ENCODE measurements around the gene ABR.
"Not testable (repeated sequence)": the region's sequence is repeated elsewhere in the genome, so short reads cannot be mapped to it uniquely, and the experiment has no call there.

The ABR gene

GRCh38 chr17:1122533-1123392 is 57.0 kb downstream of the ABR start:
- peak overlapping the region; percentile 53 for H3K4me2 ChIP-seq (ENCODE audit: low read depth, low read length, poor library complexity, severe bottlenecking)
- H3K9ac ChIP-seq (ENCODE audit: low read depth, low read length, poor library complexity, severe bottlenecking): peak overlapping the region; percentile 30
- peaks cover 21% of the 10 kb centered on the region for H3K4me1 ChIP-seq (ENCODE audit: insufficient read depth, low read length, poor library complexity, severe bottlenecking)
- H3K36me3 ChIP-seq (ENCODE audit: insufficient read depth, low read length): no peaks in the 10 kb centered on the region
- no peaks in the 10 kb centered on the region for H3K27me3 ChIP-seq (ENCODE audit: insufficient read depth, low read length, poor library complexity, severe bottlenecking)
- no peaks in the 10 kb centered on the region for H3K79me2 ChIP-seq (ENCODE audit: insufficient read depth, low read length)
- peak overlapping the region; percentile 40 for H3K4me3 ChIP-seq (ENCODE audit: low read length, poor library complexity, severe bottlenecking)
- TF ChIP-seq EZH2phosphoT487 (IDR thresholded peaks at IDR 0.05; ENCODE audit: borderline replicate concordance) (no peak), CTCF (conservative IDR thresholded peaks at IDR 0.05; ENCODE audit: low read length) (peak; percentile 91)
- no peaks in the 10 kb centered on the region for H3K9me2 ChIP-seq (replicated peaks; ENCODE audit: low read depth, low read length)
- H4K20me1 ChIP-seq (ENCODE audit: insufficient read depth, low read length, poor library complexity, severe bottlenecking): no peaks in the 10 kb centered on the region
- no peaks in the 10 kb centered on the region; the same call in 1 of the 2 replicates for H3K9me3 ChIP-seq (ENCODE audit: insufficient read depth, low read depth, low read length)
- H2AFZ ChIP-seq (ENCODE audit: low read length): peak overlapping the region; percentile 34; the same call in 1 of the 2 replicates
- no peaks in the 10 kb centered on the region for H3F3A ChIP-seq (ENCODE audit: low read depth)

DNA sequence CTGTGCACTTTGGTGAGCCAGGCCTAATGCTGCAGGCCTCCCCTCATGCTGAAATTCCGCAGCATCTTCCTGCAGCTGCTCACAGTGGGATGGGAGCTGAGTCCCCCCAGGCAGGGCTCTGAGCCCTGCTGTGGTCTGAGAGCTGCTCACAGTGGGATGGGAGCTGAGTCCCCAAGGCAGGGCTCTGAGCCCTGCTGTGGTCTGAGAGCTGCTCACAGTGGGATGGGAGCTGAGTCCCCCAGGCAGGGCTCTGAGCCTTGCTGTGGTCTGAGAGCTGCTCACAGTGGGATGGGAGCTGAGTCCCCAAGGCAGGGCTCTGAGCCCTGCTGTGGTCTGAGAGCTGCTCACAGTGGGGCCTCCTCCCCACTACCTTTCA is 58.4 kb downstream of the ABR start:
- not testable (repeated sequence) for H3K9ac ChIP-seq (ENCODE audit: low read depth, low read length, poor library complexity, severe bottlenecking); H3K27me3 ChIP-seq (ENCODE audit: insufficient read depth, low read length, poor library complexity, severe bottlenecking); H4K20me1 ChIP-seq (ENCODE audit: insufficient read depth, low read length, poor library complexity, severe bottlenecking); H3K4me3 ChIP-seq (ENCODE audit: low read length, poor library complexity, severe bottlenecking); H3K9me3 ChIP-seq (ENCODE audit: insufficient read depth, low read depth, low read length); H3K36me3 ChIP-seq (ENCODE audit: insufficient read depth, low read length); H3K79me2 ChIP-seq (ENCODE audit: insufficient read depth, low read length); H3F3A ChIP-seq (ENCODE audit: low read depth); H3K4me2 ChIP-seq (ENCODE audit: low read depth, low read length, poor library complexity, severe bottlenecking); H2AFZ ChIP-seq (ENCODE audit: low read length); H3K9me2 ChIP-seq (replicated peaks; ENCODE audit: low read depth, low read length)
- H3K4me1 ChIP-seq (ENCODE audit: insufficient read depth, low read length, poor library complexity, severe bottlenecking): peaks cover 21% of the 10 kb centered on the region

DNA sequence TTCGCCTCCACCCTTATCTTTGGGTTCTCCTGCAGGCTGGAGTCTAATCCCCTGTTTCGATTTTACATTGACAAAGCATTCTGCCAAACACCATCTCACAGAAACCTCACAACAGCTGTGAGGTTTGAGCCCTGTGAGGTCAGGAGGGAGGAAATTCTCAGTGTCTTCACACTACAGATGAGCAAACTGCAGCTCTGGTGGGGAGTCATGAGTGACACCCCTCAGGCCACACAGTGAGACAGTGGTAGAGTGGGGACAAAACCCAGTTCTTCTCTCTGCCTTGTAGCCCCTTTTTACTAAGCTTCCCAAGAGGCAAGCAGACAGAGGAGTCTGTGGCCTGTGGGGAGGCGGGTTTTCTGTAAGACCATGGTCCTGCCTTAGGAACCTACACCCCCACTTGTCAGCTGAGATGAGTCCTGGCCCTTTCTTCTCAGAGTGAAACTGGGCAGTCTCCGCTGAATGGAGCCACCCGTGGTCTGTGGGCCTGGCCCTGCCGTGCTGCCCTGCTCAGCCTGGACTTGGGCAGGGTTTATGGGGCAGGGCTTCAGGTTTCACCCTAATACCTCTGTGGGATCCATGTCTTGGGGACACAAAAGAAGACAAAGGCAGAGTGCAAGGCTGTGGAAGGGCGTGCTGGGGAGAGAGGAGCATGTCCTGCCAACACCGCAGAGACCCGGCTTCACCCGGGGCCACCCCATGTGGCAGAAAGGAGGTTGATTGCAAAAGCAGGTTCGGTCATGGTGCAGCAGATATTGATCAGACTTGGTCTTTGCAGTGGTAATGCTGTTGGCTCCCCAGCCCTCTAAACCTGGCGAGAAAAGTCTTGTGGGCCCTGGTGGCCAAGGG is 59.0 kb downstream of the ABR start:
- TF ChIP-seq CTCF (conservative IDR thresholded peaks at IDR 0.05; ENCODE audit: low read length) (no peak), EZH2phosphoT487 (IDR thresholded peaks at IDR 0.05; ENCODE audit: borderline replicate concordance) (no peak)
- H2AFZ ChIP-seq (ENCODE audit: low read length): no peak overlapping the region
- H3K4me2 ChIP-seq (ENCODE audit: low read depth, low read length, poor library complexity, severe bottlenecking): no peak overlapping the region

More for the DNA sequence above, 59.0 kb downstream of the ABR start:
- Histone ChIP-seq H3F3A (ENCODE audit: low read depth) (no peaks in the 10 kb centered on the region), H3K9me2 (replicated peaks; ENCODE audit: low read depth, low read length) (no peaks in the 10 kb centered on the region), H3K79me2 (ENCODE audit: insufficient read depth, low read length) (no peaks in the 10 kb centered on the region), H3K36me3 (ENCODE audit: insufficient read depth, low read length) (no peaks in the 10 kb centered on the region), H3K27me3 (ENCODE audit: insufficient read depth, low read length, poor library complexity, severe bottlenecking) (no peaks in the 10 kb centered on the region), H3K4me3 (ENCODE audit: low read length, poor library complexity, severe bottlenecking) (no peak overlapping the region), H3K9ac (ENCODE audit: low read depth, low read length, poor library complexity, severe bottlenecking) (no peak overlapping the region), H4K20me1 (ENCODE audit: insufficient read depth, low read length, poor library complexity, severe bottlenecking) (no peaks in the 10 kb centered on the region), H3K4me1 (ENCODE audit: insufficient read depth, low read length, poor library complexity, severe bottlenecking) (peaks cover 21% of the 10 kb centered on the region), H3K9me3 (ENCODE audit: insufficient read depth, low read depth, low read length) (no peaks in the 10 kb centered on the region; the same call in 1 of the 2 replicates)

Measured in Loucy (cell line).